HG03378 (cell line): ENCODE data around the gene PTGES3.
"Not testable (repeated sequence)": the region's sequence is repeated elsewhere in the genome, so short reads cannot be mapped to it uniquely, and the experiment has no call there.

ENCODE experiments used
- ATAC-seq: cut with Tn5 transposase; IDR thresholded peaks from one replicate; pipeline ENCODE4 v1.9.1; 2021; ENCODE audit warnings: mild to moderate bottlenecking, moderate library complexity; ENCODE audit not compliant: unreplicated experiment

Gene PTGES3

GRCh38 chr12:56713345-56713744 is 25.3 kb upstream of the PTGES3 start:
- no peak for ATAC-seq

GRCh38 chr12:56709759-56710376 is 21.8 kb upstream of the PTGES3 start:
- ATAC-seq: no peak

- ATAC-seq: not testable (repeated sequence)
Measured at GRCh38 chr12:56704522-56704921, 16.4 kb upstream of the PTGES3 start.

GRCh38 chr12:56699020-56699661 is 11.1 kb upstream of the PTGES3 start:
- ATAC-seq: no peak

GRCh38 chr12:56695327-56696101 is 7.4 kb upstream of the PTGES3 start:
- ATAC-seq: no peak

GRCh38 chr12:56694161-56694560 is 6.1 kb upstream of the PTGES3 start:
- ATAC-seq: no peak

GRCh38 chr12:56688846-56689109 is 694 bp upstream of the PTGES3 start:
- ATAC-seq: no peak

GRCh38 chr12:56687223-56688128 is 608 bp downstream of the PTGES3 start:
- peak; percentile 11 for ATAC-seq

- no peak for ATAC-seq
Measured at GRCh38 chr12:56684745-56685359, 3.2 kb downstream of the PTGES3 start.

- no peak for ATAC-seq
Measured at GRCh38 chr12:56682323-56682722, 5.8 kb downstream of the PTGES3 start.

GRCh38 chr12:56679883-56680575 is 8.1 kb downstream of the PTGES3 start:
- no peak for ATAC-seq

- ATAC-seq: no peak
Measured at GRCh38 chr12:56678852-56679251, 9.2 kb downstream of the PTGES3 start.

GRCh38 chr12:56677680-56678079 is 10.4 kb downstream of the PTGES3 start:
- ATAC-seq: no peak

- no peak for ATAC-seq
Measured at GRCh38 chr12:56676851-56677580, 11.1 kb downstream of the PTGES3 start.

- no peak for ATAC-seq
Measured at GRCh38 chr12:56671608-56672007, 16.5 kb downstream of the PTGES3 start.

- ATAC-seq: no peak
Measured at GRCh38 chr12:56670836-56671235, 17.2 kb downstream of the PTGES3 start.

GRCh38 chr12:56668197-56668457 is 20.0 kb downstream of the PTGES3 start:
- no peak for ATAC-seq

- no peak for ATAC-seq
Measured at GRCh38 chr12:56661979-56662638, 26.0 kb downstream of the PTGES3 start.

- peak; percentile 38 for ATAC-seq
Measured at GRCh38 chr12:56661560-56661959, 26.5 kb downstream of the PTGES3 start.
